ENCODE measurements around the gene PCDH15.

PCDH15 gene

GRCh38 chr10:54120806-54121205 is 680.2 kb downstream of the PCDH15 start:
- no peak for DNase-seq

GRCh38 chr10:54108961-54109360 is 692.1 kb downstream of the PCDH15 start:
- no peak for DNase-seq

- DNase-seq: no peak
Measured at GRCh38 chr10:54096892-54097291, 704.1 kb downstream of the PCDH15 start.

DNA sequence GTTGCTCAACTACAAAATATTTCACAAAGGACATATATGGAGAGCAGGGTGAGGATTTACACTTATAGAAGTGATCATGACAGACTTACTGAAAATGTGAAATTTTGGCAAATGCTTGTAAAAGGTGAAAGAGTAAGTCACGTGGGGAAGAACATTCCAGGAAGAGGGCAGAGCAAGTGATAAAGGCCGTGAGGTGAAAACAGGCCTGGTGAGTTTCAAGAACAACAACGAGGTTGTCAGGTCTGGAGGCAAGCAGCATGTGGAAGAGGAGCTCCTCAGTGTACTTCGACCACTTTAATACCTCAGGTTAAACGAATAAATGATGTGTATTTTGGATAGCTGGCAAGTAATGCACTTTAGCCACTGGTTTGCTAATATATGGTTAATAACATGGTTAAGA is 706.7 kb downstream of the PCDH15 start:
- no peak for DNase-seq

- DNase-seq: no peak
Measured at GRCh38 chr10:54091237-54091636, 709.8 kb downstream of the PCDH15 start.

GRCh38 chr10:54081950-54082349 is 719.1 kb downstream of the PCDH15 start:
- no peak for DNase-seq

GRCh38 chr10:54067361-54067760 is 733.7 kb downstream of the PCDH15 start:
- no peak for DNase-seq

- no peak for DNase-seq
Measured at GRCh38 chr10:54066646-54067045, 734.4 kb downstream of the PCDH15 start.

DNA sequence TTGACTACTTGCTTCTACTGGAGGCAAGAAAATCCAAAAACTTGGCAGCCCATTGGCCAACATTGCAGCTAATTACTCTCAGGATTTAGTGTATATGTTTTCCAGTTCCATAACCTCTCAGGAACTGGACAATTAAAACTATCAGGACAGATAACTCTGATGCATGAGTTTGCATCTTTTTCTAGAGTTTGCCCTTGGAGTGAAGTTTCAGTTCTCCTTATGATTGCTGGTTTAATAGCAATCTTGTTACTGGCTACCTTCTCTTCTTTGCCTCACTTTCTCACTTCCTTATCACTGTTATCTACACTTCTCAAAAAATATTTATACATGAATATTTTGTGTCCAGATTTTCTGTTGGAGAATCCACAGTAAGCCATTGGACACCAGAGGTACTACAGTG is 735.9 kb downstream of the PCDH15 start:
- no peak for DNase-seq

DNA sequence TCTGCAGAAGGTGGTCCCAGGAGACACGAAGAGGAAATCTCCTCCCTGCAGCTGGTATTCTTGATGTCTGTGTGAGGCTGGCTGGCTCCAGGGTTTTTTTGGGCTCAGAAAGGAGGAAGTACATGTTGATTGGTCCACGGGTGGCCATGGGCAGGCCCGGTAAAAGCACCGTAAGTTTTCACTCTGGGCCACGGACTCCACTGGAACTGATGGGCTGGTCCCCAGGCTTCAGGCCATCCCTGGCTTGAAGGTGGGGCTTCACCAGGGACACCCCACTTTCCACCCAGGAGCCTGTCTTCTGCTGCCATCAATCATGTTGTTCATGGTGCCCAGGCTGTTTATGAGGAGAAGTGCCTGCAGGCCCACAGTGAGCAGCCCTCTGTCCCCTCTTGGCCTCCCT is 736.8 kb downstream of the PCDH15 start:
- no peak for DNase-seq

DNA sequence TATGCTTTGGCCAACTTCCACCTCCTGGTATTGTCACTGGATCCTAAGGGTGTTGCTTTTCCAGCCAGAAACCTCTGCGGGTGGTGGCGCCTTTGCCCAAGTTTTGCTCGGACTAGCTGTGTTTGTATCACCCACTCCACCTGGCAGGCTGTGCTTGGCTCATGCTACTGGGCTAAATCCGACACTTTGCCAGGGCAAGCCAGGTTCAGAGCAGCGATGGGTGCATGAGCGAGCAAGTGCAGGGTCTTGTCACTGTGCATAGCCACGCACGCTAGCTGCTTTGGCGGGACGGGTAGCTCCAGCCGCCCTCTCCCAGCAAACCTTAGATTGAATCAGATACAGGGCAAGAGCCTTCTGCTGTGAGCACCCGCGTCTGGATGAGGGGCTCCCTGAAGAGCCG is 737.5 kb downstream of the PCDH15 start:
- no peak for DNase-seq

DNA sequence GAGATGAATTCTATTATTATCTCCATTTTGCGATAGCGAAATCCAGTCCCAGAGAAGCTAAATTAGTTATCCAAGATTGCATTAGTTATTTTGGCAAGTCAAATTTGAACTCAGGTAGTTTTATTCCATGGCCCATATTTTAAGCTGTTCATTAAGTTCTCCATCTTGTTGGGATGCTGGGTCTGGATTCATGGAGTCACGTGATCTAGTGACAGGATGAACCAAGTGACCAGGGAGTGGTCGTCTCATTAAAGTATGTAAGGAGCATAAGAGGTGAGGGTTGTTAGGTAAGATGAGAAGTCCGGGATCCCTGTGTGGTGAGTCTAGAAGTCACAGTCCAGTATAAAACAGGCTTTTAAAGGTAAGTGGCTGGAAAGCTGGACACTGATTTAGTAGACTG is 740.5 kb downstream of the PCDH15 start:
- DNase-seq: no peak

DNA sequence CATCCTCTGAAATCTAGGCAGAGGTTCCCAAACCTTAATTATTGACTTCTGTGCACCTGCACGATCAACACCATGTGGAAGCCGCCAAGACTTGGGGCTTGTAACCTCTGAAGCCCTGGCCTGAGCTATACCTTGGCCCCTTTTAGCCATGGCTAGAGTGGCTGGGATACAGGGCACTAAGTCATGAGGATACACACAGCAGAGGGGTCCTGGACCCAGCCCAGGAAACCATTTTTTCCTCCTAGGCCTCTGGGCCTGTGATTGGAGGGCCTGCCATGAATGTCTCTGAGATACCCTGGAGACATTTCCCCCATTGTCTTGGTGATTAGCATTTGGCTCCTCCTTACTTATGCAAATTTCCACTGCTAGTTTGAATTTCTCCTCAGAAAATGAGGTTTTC is 743.7 kb downstream of the PCDH15 start:
- no peak for DNase-seq

- DNase-seq: no peak
Measured at GRCh38 chr10:54026340-54026739, 774.7 kb downstream of the PCDH15 start.

GRCh38 chr10:54011117-54011516 is 789.9 kb downstream of the PCDH15 start:
- no peak for DNase-seq

DNA sequence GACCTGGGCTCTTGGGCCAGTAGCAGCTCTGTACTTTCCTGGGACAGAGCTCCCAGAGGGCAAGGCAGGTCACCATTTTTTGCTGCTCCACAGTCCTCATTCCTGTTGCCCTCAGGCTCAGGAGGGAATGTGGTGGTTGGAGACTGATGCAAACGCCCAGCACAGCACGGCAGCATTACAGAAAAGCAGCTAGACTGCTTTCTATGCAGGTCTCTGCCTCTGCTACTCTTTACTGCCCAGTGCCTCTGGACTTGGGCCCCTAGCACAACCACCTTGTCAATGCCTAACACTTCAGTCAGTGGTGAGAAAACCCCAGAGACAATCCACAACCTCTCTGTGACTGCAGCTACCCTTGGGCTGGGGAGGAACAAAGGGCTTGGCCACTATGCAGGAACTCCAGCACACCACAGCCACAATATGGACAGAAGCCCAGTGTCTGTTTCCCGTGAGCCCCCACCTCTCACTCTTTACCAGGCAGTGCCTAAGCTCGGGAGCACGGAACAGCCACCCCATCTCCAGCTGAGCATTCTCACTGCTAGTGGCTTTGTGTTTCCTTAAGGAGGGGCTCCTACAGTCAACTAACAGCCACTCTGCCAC is 790.6 kb downstream of the PCDH15 start:
- no peak for DNase-seq

GRCh38 chr10:54009672-54010071 is 791.4 kb downstream of the PCDH15 start:
- DNase-seq: no peak

GRCh38 chr10:54002077-54002476 is 799.0 kb downstream of the PCDH15 start:
- DNase-seq: no peak

DNA sequence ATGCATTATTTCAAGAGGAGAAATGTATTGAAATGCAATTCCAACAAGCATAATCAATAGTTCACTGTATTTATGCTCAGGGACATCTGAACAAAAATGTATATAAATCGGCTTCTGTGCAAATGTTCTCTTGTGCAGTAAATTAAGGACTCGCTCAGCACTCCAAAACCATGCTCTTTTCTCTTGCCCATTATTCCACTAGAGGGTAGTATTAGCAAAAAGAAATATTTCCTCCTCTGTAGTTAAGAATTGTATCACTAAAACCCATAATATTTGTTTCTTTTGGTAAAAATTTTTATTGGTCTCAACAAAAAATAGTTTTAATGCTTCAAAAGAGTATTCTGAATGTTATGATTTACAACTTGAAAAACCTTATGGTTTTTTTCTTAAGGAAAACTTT is 803.1 kb downstream of the PCDH15 start:
- DNase-seq: no peak

DNA sequence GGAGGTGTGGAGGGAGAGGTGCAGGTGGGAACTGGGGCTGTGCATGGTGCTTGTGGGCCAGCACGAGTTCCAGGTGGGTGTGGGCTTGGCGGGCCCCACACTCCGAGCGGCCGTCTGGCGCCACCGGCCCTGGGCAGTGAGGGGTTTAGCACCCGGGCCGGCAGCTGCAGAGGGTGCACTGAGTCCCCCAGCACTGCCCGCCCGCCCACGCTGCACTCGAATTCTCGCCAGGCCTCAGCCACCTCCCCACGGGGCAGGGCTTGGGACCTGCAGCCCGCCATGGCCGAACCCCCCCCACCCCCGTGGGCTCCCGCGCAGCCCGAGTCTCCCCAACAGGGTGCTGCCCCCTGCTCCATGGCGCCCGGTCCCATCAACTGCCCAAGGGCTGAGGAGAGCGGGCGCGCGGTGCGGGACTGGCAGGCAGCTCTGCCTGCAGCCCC is 810.2 kb downstream of the PCDH15 start:
- no peak for DNase-seq

- no peak for DNase-seq
Measured at GRCh38 chr10:53983431-53983830, 817.6 kb downstream of the PCDH15 start.

GRCh38 chr10:53980210-53980609 is 820.8 kb downstream of the PCDH15 start:
- no peak for DNase-seq

GRCh38 chr10:53978301-53978700 is 822.7 kb downstream of the PCDH15 start:
- DNase-seq: no peak

DNA sequence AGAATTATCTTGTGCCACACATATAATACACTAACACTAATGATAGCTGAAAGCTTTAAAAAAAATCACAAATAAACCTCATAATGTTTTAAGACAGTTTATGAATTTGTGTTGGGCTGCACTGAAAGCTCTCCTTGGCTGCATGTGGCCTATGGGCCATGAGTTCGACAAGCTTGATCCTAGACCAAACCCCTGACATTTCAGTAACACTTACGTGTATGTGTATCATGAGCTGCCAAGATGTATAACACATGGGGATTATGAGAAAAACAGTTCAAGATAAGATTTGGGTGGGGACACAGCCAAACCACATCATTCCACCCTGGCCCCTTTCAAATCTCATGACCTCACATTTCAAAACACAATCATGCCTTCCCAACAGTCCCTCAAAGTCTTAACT is 823.8 kb downstream of the PCDH15 start:
- no peak for DNase-seq

DNA sequence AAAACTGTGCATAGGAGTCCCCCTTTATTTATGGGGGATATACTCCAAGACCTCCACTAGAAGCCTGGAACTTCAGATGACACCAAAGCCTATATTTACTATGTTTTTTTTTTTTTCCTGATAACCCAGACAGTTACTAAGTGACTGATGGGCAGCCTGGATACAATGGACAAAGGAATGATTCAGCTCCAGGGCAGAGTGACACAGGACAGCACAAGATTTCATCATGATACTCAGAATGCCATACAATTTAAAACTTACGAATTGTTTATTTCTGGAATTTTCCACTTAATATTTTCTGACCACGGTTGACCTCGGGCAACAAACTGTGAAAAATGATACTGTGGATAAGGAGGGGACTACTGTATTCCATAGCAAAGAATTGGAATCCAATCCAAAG is 843.6 kb downstream of the PCDH15 start:
- DNase-seq: no peak

DNA sequence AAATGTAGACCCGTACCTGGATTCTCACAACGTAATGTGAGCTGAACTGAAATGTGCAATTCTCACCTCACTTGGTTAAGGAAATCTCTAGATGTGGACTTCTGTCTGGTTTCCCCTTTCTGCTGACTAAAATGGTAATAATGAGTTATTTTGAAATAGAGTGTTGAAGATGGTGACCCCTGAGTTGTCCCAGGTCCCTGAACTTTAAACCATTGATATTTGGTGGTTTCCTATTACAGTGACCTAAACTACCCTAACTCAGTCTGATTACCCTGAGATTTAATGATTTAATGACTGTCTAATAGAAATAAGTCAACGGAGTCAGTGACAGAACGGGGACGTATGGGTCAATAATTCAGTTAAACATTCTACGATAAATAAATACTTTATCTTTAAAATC is 845.9 kb downstream of the PCDH15 start:
- no peak for DNase-seq
